ENCODE results near the gene PARD3. TPM values are rescaled to one million over a fixed set of nuclear protein-coding genes. Genes with fewer than 3 reads are reported as not detected.

PARD3 gene
- total RNA-seq, 1 experiment from 2014 or later: 57.4 TPM

GRCh38 chr10:34812771-34813170, 2.3 kb downstream of the PARD3 start:
- no TSS peak for BruUV-seq (replicated peaks)
- no peaks in the 10 kb centered on the region for H3K9me2 ChIP-seq (ENCODE audit: insufficient read depth)
- no peak overlapping the region for H2AFZ ChIP-seq
- H3K4me2 ChIP-seq: peak overlapping the region; percentile 97
- H4K20me1 ChIP-seq (ENCODE audit: insufficient read depth): peaks cover 22% of the 10 kb centered on the region
- intact Hi-C loops (cut with micrococcal nuclease; ENCODE audit: unreplicated experiment): loop anchor here (2.0 kb wide), 1 partner anchor 88 kb away; no protein-coding TSS in a partner anchor
- no peak overlapping the region; the same call in 1 of the 2 replicates for H3K4me3 ChIP-seq
- peaks cover 25% of the 10 kb centered on the region for H3K4me1 ChIP-seq (replicated peaks; ENCODE audit: insufficient read depth)
- DNase-seq: no peak
- POLR2A ChIA-PET (ENCODE audit: unreplicated experiment): no interaction called here
- H3K9me3 ChIP-seq (ENCODE audit: insufficient read depth, low read depth): no peaks in the 10 kb centered on the region
- CTCF ChIA-PET: no interaction called here
- H3F3A ChIP-seq (ENCODE audit: insufficient read depth, low read depth): no peaks in the 10 kb centered on the region
- no peaks in the 10 kb centered on the region for H3K27me3 ChIP-seq (ENCODE audit: insufficient read depth, low read depth)
- H3K79me2 ChIP-seq (ENCODE audit: low read depth): peaks cover 65% of the 10 kb centered on the region
- H3K27ac ChIP-seq: no peak overlapping the region
- TF ChIP-seq CTCF (conservative IDR thresholded peaks at IDR 0.05): no peak
- TF ChIP-seq EZH2 (IDR thresholded peaks at IDR 0.05; ENCODE audit: low read depth): no peak
- H3K36me3 ChIP-seq (ENCODE audit: low read depth): no peaks in the 10 kb centered on the region

GRCh38 chr10:34811968-34812514, 3.1 kb downstream of the PARD3 start:
- Histone ChIP-seq H3K4me2 (0 out of 2 replicates have a peak overlapping the region, but pooled peaks have one; percentile 97), H3K4me3 (no peak overlapping the region), H3K9me2 (ENCODE audit: insufficient read depth) (no peaks in the 10 kb centered on the region), H4K20me1 (ENCODE audit: insufficient read depth) (peaks cover 22% of the 10 kb centered on the region), H3K27ac (no peak overlapping the region), H3K79me2 (ENCODE audit: low read depth) (peaks cover 72% of the 10 kb centered on the region), H3F3A (ENCODE audit: insufficient read depth, low read depth) (no peaks in the 10 kb centered on the region), H3K27me3 (ENCODE audit: insufficient read depth, low read depth) (no peaks in the 10 kb centered on the region), H3K36me3 (ENCODE audit: low read depth) (no peaks in the 10 kb centered on the region), H2AFZ (no peak overlapping the region), H3K4me1 (replicated peaks; ENCODE audit: insufficient read depth) (peaks cover 25% of the 10 kb centered on the region), H3K9me3 (ENCODE audit: insufficient read depth, low read depth) (no peaks in the 10 kb centered on the region)
- ChIA-PET POLR2A (ENCODE audit: unreplicated experiment) (no interaction called here), CTCF (no interaction called here)
- no peak for DNase-seq
- BruUV-seq (replicated peaks): no TSS peak
- no peak for TF ChIP-seq CTCF (conservative IDR thresholded peaks at IDR 0.05)
- no peak for TF ChIP-seq EZH2 (IDR thresholded peaks at IDR 0.05; ENCODE audit: low read depth)
- intact Hi-C loops (cut with micrococcal nuclease; ENCODE audit: unreplicated experiment): loop anchor here (2.0 kb wide), 1 partner anchor 87 kb away; no protein-coding TSS in a partner anchor

GRCh38 chr10:34811126-34811967, 3.7 kb downstream of the PARD3 start:
- TF ChIP-seq CTCF (conservative IDR thresholded peaks at IDR 0.05) (no peak), EZH2 (IDR thresholded peaks at IDR 0.05; ENCODE audit: low read depth) (no peak)
- no peak overlapping the region for H3K4me3 ChIP-seq
- ChIA-PET POLR2A (ENCODE audit: unreplicated experiment) (no interaction called here), CTCF (no interaction called here)
- no peaks in the 10 kb centered on the region for H3K9me2 ChIP-seq (ENCODE audit: insufficient read depth)
- intact Hi-C loops (cut with micrococcal nuclease; ENCODE audit: unreplicated experiment): no loop called here
- no peak overlapping the region for H3K4me2 ChIP-seq
- H3K9me3 ChIP-seq (ENCODE audit: insufficient read depth, low read depth): no peaks in the 10 kb centered on the region
- H3K27ac ChIP-seq: no peak overlapping the region
- no peaks in the 10 kb centered on the region for H3K36me3 ChIP-seq (ENCODE audit: low read depth)
- H2AFZ ChIP-seq: no peak overlapping the region
- peaks cover 27% of the 10 kb centered on the region for H4K20me1 ChIP-seq (ENCODE audit: insufficient read depth)
- no peaks in the 10 kb centered on the region for H3K27me3 ChIP-seq (ENCODE audit: insufficient read depth, low read depth)
- no TSS peak for BruUV-seq (replicated peaks)
- no peaks in the 10 kb centered on the region for H3F3A ChIP-seq (ENCODE audit: insufficient read depth, low read depth)
- DNase-seq: no peak
- peaks cover 79% of the 10 kb centered on the region for H3K79me2 ChIP-seq (ENCODE audit: low read depth)
- peaks cover 25% of the 10 kb centered on the region for H3K4me1 ChIP-seq (replicated peaks; ENCODE audit: insufficient read depth)
